GM12874 (cell line): Measurements from ENCODE around the gene TAF1C.

Experiments used
- CTCF ChIP-seq: IDR thresholded peaks from 2 replicates; pipeline ENCODE4 v1.5.1; 2011; ENCODE audit warnings: low read depth, mild to moderate bottlenecking, control low read depth, low read length, moderate library complexity; ENCODE audit not compliant: insufficient read depth

The TAF1C gene

GRCh38 chr16:84131117-84131516, 55.7 kb downstream of the TAF1C start:
- TF ChIP-seq CTCF = no peak
